Stimulated activated CD4-positive, alpha-beta T cell treated with anti-CD3 and anti-CD28 coated beads, Interleukin-4, amount 100 ng/mL, for 1 hour (primary cell): ENCODE results near the gene XPA.
"Not testable (repeated sequence)": the region's sequence is repeated elsewhere in the genome, so short reads cannot be mapped to it uniquely, and the experiment has no call there.

ENCODE experiments used
- DNase-seq: peaks from one replicate; pipeline ENCODE4 v3.0.0-alpha.2; 2020

Gene XPA

GRCh38 chr9:97696803-97697601 is at the start of gene XPA:
TSS of gene XPA (minus strand) at chr9:97697340. CDS start at chr9:97697292, 48 bp downstream.
- DNase-seq: peak; percentile 98

GRCh38 chr9:97744710-97745708 is 47.9 kb upstream of the XPA start:
- DNase-seq: no peak

DNA sequence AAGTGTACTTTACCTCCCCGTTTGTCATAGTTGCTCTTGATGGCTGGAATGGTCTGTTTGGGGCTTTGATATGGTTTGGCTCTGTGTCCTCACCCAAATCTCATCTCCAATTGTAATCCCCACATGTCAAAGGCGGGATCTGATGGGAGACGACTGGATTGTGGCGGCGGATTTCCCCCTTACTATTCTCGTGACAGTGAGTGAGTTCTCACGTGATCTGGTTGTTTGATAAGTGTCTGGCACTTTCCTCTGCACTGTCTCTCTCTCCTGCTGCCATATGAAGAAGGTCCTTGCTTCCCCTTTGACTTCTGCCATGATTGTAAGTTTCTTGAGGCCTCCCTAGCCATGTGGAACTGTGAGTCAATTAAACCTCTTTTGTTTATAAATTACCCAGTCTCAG is 46.9 kb upstream of the XPA start:
- DNase-seq: not testable (repeated sequence)

DNA sequence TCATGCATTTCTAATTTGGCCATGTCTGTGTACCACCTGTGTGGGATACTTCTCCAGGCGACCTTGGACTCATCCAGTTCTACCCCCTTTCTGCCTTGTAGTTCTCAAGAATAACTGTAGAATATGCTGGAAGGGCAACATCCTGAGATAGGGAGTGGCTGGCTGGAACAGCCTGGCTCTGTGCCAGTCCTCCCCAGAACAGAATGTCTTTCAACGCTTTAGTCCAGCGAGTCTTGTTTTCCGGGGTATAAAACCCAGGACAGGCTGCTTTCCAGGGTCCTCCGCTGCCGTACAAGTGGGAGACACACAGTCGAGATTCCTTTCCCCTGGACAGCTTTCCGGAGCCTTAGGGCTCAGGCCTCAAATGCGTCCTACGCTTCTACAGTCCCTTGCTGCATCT is 45.4 kb upstream of the XPA start:
- DNase-seq: no peak

GRCh38 chr9:97741947-97742346 is 44.8 kb upstream of the XPA start:
- DNase-seq: no peak

DNA sequence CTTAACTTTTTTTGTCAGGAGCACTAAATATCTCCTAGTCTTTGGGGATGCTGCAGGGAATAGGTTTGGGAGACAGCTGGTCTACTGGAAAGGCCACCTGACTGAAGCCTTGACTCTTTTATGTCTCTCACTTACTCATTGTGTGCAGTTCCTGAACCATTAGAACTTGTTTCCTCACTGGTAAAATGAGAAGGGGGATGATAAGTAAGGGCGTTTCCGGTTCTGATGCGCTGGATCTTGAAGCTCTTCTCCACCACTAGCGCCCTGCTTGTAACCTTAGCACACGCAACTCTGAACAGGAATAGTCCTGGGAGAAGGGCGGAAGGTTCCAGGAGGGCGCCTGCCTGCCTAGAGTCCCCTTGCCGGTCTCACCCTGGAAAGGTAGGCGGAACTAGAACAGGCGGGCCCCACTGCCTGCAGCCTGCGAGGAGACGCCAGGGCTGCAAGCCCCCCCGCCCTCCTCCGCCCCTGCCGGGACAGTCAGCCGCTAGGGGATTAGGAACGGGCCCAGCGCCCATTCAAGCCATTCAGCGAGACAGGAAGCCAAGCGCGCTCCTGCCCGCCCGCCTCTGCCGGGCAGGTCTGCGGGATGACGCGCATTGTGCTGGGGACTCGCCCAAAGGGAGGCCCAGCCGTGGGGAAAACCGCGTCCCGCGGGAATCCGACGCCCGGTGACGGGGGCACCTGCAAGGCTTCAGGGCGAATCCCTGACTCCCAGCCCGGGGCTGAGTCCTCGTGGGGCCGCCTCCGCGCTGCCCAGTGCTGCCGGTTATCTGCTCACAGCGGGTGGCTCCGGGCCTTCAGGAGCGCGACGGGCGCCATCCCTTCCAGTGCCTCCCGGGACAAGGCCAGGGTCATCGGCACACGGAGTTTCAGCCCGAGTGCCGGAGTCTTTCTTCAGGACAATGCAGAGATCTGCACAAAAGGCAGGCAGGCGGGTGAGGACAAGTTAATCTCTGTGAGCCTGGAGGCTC is 44.0 kb upstream of the XPA start:
- peak; percentile 21 for DNase-seq

DNA sequence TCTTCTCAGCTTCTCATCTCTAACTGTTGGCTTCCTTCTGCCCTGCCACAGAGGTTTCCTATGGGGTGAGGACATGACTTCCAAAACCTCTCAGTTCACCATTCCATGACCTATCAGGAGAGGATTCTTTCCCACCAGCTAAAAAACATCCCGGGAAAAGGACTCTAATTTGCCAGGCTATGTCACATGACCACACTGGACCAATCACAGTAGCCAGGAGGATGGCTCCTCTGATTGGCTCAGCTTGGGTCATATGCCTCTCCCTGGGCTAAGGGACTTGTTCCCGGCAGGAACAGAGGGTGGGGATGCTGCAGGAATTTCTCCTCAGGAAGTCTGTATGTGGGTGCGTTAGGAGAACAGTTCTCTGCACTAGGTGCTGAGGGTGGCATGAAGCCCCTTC is 40.3 kb upstream of the XPA start:
- no peak for DNase-seq

DNA sequence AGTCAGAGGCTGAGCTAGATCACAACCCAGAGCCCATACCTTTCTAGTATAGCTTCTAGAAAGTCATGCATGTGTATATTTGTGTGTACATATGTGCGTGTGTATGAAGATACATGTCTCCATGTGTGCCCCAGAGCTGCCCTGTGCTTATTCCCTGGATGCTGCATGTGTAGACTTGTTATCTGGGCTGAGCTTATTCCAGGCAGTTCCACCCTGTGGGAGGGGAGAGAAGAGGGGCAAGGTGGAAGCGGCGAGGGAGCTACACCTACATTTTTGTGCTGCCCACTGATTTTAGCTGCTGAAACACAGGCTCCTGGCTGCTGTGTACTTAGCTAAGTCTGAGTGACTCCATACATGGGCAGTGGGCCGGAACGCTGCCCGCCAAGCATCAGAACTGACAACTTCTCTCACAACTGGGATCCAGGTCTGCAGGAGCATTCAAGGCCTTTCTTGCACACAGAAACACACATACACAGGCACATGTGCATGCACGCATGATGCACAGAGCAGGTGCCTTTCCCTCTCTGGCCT is 38.0 kb upstream of the XPA start:
- DNase-seq: no peak

- no peak for DNase-seq
Measured at GRCh38 chr9:97726716-97727115, 29.6 kb upstream of the XPA start.

DNA sequence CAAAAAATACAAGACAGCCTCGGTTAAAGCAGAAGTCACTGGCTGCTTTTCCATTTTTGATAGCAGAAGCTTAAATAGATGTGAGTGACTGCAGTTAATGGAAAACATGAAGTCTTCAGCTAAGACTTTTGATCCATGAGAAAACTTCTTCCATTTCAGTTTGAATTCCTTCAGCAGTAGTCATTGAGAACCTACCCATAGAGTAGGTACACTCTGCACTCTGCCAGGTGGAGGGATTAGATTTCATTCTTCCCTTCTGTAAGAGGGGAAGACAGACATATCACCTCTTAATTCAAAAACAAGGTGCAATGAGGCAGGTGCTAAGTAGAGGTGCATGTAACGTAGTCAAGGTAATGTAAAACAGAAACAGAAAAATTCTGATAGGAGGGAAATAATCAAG is 26.7 kb upstream of the XPA start:
- DNase-seq: no peak

DNA sequence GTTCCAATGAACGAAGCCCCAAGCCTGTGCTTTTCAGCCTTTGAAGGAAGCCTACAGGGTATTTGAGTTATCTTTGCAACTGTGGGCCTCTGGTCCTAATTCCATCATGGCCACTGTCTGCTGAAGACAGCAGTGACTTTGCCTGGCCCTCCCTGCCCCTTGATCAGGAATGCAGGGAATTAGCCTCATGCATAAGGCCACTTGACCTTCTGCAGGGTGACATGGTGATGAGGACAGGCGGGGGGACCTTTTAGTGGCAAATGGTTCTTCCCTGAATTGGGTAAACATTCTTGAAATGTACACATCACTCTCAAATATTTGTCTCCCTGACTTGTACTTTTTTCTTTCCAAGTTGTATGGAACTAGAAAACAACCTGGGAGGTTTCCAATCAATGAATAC is 25.2 kb upstream of the XPA start:
- DNase-seq: no peak

DNA sequence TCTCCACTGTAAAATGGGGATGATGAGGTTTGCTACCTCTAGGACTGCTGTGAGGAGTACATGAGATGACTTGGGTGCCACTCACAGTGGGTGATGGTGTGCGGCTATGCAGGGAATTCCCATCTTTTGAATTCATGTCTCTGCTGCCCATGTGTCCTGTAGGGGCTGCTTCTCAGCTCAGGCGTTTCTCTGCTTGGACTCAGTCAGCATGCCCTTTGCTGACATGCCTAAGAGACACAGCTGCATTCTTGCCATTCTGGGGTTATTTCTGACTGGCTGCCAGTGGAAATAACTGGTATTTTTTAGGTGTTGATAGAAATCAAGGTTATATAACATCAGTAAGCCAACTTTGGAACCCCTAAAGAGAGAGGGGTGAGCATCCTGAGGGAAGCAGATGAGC is 24.3 kb upstream of the XPA start:
- DNase-seq: no peak

DNA sequence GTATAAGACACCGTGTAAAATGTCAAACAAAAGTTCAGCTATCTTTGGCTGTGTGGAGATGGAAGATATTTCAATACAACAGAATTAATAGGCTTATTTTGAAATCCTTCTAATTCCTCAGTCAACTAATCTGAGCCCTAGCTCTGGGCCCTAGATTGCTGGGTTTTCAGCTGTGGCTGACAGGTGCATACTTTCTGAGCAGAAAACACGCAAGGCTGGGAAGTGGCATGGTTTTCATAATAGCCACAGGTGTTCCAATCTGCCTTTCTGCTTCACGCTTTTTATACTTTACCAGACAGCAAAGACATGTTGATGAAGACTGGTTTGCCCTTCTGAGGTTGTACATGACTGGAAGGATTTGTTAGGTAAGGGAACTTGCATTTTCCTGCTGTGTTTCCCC is 20.7 kb upstream of the XPA start:
- DNase-seq: no peak

DNA sequence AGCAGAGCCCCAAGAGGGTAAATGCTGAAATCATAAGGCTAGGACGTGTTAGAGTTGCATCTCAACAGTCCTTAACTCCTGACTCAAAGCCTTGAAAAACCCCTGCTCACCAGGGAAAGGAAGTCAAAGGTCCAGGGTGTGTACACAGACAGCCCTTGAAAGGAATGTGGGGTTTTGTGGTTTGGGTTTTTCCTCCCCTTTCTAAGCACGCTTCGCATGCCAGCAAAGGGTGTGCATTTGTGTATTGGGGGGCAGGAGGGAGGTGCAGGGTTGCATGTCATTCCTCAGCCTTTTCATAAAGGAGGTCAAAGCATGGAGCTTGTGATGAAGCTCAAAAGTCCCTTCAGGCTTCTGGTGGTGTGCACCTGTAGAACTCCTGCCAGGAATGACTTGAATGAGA is 17.3 kb upstream of the XPA start:
- no peak for DNase-seq

DNA sequence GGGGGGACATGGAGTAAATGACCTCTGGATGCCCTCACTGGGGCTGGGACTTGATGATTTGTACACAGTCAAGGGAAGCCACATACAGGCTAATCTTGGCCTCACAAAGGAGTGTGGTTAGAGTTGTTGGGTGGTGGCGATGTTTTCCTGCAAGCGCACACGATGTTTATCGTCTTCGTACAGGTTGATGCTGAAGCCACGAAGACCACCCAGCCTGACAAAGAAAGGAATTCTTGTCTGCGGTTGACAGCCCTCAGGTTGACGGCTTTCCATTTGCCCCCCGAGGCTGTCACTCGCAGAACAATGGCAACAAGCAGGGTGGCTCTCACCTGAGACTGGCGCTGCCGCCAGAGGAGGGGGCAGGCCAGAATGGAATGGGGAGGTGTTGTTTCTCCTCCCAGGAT is 14.1 kb upstream of the XPA start:
- DNase-seq: no peak

DNA sequence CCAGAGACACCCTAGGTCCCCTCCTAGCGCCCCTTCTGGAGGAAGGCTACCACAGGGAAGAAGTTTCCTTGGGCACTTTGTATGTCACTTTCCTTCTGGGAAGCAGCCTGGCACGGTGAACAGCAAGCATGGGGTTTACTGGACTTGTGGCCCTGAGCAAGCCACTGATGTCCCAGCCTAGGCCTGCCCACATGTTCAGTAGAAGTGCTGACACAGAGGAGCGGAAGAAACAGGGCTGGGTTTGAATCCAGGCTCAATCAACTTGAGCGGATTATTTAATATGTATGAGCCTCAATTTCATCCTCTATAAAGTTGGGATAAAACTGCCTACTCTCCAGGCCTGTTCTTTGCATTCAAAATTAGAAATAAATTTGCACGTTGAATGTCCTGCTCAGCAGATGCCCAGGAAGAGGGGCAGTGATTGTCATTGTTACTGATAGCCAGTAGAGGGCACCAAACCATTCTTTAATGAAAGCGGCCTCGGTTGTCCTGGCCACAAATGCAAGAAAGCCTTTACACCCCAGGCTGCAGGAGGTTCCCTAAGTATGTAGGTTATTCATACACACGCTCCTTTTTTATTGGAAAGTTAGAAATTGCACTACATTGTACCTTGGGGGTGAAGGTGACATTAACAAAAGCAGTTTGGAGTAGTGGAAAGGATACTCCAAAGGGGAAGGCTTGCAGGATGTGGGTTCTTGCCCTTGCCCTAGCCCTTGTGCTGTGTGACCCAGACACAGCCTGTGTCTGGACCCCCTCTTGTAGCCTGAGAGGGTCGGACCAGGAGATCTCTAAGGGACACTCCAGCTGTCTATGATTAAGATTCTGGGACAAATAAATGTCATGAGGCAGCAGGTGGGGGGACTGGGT is 13.4 kb upstream of the XPA start:
- peak; percentile 16 for DNase-seq

DNA sequence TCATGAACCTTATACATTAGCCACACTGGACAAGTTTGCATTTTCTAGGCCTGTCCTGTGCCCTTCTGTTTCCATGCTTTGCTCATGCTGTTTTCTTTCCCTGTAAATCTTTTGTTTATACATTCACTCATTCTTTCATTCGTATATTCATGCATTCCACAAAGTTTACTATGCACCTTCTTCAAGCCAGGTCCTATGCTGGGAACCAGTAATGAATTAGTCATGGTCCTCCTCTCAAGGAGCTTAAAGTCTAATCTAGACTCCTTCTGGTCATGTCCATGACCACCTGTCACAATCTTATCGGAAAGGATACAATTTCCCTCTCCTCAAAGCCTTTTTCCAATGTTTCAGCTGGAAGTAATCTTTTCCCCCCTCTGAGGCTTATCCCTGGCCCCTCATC is 9.1 kb upstream of the XPA start:
- no peak for DNase-seq

DNA sequence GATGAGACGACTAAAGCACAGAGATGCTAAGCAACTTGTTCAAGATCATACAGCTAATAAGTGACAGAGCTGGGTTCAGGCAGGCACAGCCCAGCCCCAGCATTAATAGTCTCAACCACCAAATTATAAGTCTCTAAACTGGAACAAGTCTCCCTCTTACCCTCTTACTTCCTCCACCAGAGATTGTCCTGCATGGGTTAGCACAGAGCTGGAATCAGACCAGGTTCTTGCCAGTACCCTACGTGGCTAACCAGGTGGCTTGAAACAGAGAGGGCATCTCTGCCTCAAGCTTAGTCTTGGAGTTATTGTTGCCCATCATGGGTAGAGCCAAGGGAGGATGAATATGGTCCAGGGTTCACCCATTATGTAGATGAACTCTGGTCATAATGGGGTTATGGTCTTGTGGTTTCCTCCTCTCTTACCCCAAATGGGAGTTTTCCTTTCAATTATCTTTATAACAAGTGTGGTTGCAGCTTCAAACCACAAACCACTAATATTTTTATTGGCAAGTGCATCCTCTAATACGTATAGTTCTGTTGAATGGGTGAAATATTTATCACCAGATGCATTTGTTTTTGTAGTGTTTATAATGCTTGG is 8.3 kb upstream of the XPA start:
- DNase-seq: no peak

DNA sequence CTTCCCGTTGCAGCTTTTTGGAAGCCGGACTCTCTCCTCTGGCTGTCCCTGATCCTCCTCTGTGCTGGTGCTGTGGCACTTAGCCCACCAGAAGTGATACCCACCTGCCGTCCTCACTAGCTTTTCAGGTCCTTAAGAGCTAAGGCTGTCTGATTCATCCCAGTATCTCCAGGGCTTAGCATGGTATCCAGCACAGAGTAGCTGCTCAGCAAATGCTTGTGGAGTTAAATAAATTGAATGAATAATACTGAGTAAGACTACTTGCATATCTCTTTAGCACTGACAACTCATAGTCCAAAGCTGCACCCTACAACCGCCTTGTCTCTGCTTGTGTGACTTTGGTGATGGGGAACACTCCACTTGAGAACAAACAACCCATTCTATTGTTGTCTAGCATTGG is 7.7 kb upstream of the XPA start:
- DNase-seq: no peak

- no peak for DNase-seq
Measured at GRCh38 chr9:97704345-97704677, 7.2 kb upstream of the XPA start.
